ENCODE results near the gene GALNT2.

The GALNT2 gene

DNA sequence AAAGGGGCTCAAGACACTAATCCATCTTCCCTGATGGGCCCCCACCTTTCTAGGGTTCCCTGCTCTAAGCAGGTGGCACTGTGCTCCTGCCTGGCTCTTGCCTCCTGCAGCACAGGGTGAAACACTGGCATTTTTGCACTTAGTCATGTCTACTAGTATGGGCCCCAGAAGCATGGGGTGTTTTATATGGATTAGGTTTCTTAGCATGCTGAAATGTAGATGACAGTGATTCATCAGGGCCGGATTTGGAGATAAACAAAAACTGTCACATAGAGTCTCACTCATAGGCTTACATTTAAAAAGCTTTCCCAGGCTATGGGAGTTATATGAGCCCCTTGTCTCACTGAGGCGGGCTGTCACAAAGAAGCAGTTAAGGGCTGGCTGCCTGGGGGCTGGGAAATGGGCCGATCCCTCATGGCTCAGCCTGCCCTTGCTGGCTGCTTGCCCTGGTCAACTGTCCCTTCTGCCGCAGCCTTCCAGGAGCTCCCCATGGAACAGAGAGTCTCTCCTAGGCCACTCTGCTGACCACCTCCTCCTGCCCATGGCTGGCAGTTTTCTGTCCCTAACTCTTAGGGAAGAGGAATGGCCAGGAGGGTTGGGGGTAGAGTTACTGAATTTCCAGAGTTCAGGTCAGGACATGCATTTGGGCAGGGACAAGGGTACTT, 6.5 kb downstream of the GALNT2 start:
- no peak for DNase-seq

DNA sequence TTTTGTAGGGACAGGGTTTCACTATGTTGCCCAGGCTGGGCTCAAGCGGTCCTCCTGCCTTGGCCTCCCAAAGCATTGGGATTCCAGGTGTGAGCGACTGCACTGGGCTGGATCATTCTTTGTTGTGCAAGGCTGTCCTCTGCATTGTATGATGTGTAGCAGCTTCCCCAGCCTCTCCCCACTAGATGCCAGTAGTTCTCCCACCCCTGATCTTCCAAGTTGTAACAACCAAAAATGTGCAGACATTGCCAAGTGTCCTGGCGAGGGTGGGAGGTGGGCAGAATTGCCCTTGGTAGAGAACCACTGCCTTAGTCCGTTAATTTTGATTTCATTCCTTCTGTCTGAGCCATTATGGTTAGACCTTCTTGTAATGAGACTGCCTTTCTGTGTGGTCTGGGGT, 7.2 kb downstream of the GALNT2 start:
- DNase-seq = no peak

- no peak for DNase-seq
Observed at GRCh38 chr1:230074762-230075161, 7.7 kb downstream of the GALNT2 start.

GRCh38 chr1:230076121-230076520, 9.1 kb downstream of the GALNT2 start:
- DNase-seq = no peak

GRCh38 chr1:230077011-230077410, 10.0 kb downstream of the GALNT2 start:
- no peak for DNase-seq

DNA sequence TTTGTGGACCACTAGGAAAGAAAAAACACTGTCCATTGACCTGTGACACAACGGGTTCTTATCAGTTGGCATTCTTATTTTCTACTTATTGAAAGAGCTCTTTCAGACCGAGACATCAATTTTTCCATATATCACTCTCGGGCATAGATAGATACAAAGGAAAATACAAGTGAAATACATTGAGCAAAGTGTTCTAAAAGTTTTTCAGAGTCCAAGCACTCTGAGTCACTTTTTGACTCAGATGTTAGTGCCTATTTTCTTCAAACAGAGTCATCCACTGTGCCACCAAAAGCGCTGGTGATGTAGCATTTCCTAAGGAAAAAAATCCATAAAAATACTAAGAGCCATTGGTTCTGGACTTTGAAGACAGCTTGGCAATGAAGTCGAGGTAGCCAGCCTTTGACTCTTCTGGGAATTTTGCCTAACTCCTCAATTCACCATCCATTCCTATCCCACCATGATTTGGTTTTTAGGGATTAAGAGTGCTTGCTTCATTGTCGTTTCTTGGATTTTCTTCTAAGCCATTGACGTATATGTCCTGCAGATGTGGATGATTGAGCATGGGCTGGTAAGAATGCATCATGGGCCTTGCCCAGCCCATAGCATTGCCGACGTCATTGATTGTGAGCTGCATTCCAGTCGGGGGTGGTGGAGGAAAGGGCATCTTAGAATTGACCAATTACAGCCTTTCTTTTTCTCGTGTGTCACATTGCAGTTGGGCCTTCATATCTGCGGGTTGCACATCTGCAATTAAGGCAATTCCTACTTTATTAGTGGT, 10.6 kb downstream of the GALNT2 start:
- DNase-seq = no peak

GRCh38 chr1:230079199-230080024, 12.4 kb downstream of the GALNT2 start:
- DNase-seq = no peak

DNA sequence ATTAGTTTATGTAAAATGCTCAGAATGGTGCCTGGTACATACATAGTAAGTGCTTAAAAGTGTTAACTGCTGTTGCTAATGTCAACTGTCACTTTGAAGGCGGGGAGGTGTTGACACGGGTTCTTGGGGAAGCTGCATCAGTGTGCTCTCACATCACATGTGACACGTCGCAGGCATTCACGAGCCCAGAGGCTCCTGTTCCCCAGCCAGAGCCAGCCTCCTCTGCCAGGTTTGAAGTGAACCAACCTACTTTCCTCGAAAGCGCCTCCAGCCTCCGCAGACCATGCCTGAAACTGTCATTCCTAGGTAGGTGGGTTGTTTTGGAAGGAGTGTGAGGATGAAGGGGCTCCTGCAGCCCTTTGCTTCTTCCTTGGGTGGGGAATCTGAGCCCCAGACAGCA, 13.8 kb downstream of the GALNT2 start:
- no peak for DNase-seq

GRCh38 chr1:230081751-230082150, 14.7 kb downstream of the GALNT2 start:
- DNase-seq = no peak

DNA sequence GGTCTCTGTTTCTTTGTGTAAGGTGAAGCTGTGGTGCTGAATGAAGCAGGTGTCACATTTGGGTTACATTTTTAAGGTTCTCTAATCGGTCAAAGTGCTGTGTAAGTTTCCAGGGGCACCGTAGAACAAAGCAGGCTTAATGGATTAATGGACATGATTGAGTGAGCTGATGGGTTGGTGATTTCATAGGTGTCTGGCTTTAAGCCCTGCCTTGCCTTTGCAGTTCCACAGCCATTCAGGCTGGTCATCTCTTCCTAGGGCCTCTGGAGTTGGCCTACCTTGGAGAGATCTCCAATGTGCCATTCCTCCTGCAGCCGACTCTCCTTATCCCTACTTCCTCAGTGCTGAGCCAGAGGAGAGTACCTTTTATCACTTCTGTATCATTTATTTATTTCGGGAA, 15.2 kb downstream of the GALNT2 start:
- DNase-seq = no peak

- DNase-seq = no peak
Observed at GRCh38 chr1:230083053-230083452, 16.0 kb downstream of the GALNT2 start.

- no peak for DNase-seq
Observed at GRCh38 chr1:230083746-230084407, 16.8 kb downstream of the GALNT2 start.

- no peak for DNase-seq
Observed at GRCh38 chr1:230084408-230085177, 17.6 kb downstream of the GALNT2 start.

GRCh38 chr1:230085178-230085515, 18.1 kb downstream of the GALNT2 start:
- no peak for DNase-seq

DNA sequence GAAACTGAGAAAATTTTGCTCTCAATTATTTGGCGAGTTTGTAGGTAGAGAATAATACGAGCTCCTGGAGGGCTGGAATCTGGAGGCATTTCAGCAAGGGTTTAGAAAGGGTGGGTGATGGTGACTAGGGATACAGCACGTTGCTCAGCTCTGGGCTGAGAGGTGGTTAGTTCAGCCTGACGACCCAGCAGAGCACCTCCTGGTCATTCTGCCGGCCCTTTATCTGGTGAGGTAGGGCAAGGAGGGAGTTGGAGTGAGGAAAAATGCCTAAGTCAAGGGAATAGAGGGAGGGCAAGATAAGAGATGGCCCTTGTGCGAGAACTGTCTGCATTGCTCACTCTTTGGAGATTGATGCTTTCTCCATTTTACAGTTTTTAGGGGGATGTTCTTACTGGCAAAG, 19.1 kb downstream of the GALNT2 start:
- no peak for DNase-seq

DNA sequence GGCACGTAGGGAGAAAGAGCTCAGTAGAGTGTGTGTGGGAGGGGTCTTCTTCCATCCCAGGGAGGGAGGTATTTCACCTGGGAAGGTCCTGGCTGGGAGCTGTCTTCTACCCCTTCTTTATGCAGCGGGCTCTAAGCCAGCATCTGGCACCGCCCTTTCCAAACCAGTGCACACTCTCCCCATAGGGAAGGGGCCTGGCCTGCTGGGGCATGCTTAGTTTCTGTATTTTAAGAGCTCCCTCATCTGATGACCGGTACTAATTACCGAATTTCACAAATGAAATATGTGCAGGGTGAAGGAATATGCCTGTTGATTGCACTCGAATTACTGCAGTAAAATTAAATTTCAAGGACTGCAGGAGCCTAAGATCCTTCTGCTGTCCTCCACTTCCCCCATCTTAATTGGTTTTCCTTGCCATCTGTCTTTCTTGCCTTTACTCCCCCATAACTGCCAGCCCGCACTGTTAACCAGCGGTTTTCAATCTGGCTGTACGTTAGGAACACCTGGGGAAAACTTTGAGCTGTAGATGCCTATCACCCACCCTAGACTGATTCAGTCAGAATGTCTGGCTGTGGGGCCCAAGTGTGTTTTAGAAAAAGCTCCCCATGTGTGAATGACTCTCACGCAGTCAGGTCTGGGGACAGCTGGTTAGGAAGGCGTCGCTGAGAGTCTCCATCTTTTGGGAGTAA, 20.1 kb downstream of the GALNT2 start:
- no peak for DNase-seq

GRCh38 chr1:230087717-230088105, 20.7 kb downstream of the GALNT2 start:
- no peak for DNase-seq

GRCh38 chr1:230090194-230090711, 23.2 kb downstream of the GALNT2 start:
- DNase-seq = no peak

DNA sequence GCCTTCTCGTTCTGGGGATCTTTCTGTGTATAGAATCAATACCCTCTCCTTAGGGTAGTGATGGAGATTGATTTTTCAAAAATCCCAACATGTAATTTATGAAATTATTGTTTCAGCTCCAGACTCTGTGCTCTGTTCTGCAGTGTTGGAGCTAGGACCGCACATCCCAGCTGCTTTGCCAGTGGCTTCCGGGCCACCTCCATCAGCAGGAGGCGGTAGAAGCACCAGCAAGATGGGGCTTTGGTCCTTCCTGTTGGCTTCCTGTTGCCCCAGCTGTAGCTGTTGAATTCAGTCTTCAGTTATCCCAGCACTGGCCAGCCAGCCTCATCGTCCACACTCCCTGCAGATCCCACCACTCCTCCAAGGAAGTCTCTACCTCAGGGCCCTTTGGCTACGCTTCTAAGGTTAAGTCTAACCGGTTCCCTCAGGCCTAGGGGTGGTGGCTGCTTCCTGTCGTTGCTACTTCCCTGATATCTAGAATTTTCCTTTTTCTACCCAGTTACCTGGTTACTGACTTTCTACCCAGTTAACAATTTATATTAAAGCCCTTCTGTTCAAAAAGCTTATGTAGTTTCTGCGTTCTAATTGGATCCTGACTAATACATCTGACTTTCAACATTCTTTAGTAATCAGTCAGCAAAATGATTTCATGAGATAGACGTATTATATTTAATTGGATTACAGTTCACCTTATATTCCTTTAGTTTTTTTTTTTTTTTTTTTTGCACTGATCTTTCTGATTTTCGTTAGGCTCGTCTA, 24.6 kb downstream of the GALNT2 start:
- no peak for DNase-seq

DNA sequence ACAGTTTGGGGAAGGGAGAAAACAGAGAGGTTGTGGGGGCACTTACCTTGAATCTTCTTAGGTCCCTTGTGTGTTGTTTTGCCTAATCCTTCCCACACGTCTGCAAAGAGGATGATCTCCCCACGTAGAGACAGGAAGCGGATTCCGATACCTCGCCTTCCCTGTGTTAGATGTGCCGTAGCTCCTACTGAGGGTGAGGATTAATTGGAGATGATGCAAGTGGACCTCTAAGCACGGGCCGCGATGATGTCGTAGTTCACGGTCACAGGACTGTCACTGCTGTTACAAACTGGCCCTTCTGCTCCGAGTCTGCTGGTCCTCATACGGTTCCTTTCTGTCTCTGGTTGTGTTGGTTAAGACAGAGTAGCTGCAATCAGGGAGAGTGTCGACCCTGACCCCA, 27.7 kb downstream of the GALNT2 start:
- no peak for DNase-seq

- DNase-seq = no peak
Observed at GRCh38 chr1:230095938-230096337, 28.9 kb downstream of the GALNT2 start.
